ENCODE data around the gene ADSL.
"Not testable (repeated sequence)": the region's sequence is repeated elsewhere in the genome, so short reads cannot be mapped to it uniquely, and the experiment has no call there.

- TF ChIP-seq EZH2phosphoT487 (IDR thresholded peaks at IDR 0.05; ENCODE audit: low read depth); CTCF (IDR thresholded peaks at IDR 0.05; ENCODE audit: low read depth, low read length): not testable (repeated sequence)
Measured at GRCh38 chr22:40378448-40378847, 32.1 kb downstream of the ADSL start.
